Tibial nerve (tissue), 4 donors: ENCODE measurements around the gene CTNND2.

Experiments used
- CTCF ChIP-seq, 5 experiments: fragments of 200-600 bp in 3 of 5; fragments of 450-650 bp in 2 of 5; sonication (generic) in 3 of 5; IDR thresholded peaks; one replicate each; pipeline ENCODE4 v1.5.1; 2016 to 2019; ENCODE audit warnings: antibody characterized with exemption in 5 of 5, mild to moderate bottlenecking in 3 of 5, moderate library complexity in 2 of 5
- EP300 ChIP-seq, 2 donors: sonication (generic); formaldehyde crosslinking; IDR thresholded peaks; one replicate each; pipeline ENCODE4 v1.6.1; 2017; ENCODE audit warnings: antibody characterized with exemption in 2 of 2, mild to moderate bottlenecking in 1 of 2
- POLR2A ChIP-seq, 2 donors: fragments of 450-650 bp; IDR thresholded peaks; one replicate each; pipeline ENCODE4 v1.6.1; 2017; ENCODE audit warnings: antibody characterized with exemption in 2 of 2, mild to moderate bottlenecking in 2 of 2, moderate library complexity in 2 of 2

GRCh38 chr5:10946050-10946449 lies 958.2 kb downstream of the CTNND2 start:
- TF ChIP-seq POLR2A (IDR thresholded peaks at IDR 0.05): no peak
- no peak for TF ChIP-seq CTCF (IDR thresholded peaks at IDR 0.05)
- no peak for TF ChIP-seq EP300 (IDR thresholded peaks at IDR 0.05)
